NCI-H526 (cell line): ENCODE results near the gene SNCB.
A peak's percentile ranks its signal among the peaks of the same experiment; 100 is the strongest.

Experiments used
- DNase-seq, 2 experiments: peaks; one replicate each; lab custom pipeline; 2025; lab: John Stamatoyannopoulos, UW

SNCB gene

DNA sequence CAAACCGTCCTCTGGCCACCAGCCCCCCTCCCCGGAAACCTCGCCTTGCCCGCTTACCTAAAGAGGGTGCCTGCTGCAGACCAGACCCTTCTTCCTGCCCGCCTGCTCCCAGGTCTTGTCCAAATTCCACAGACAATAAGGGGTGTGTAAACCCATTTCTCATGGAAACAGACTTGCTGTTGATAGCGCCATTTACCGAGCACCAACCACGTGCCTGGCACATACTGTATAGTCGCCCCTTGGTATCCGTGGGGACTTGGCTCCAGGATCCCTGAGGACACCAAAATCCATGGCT, 56.1 kb downstream of the SNCB start:
- DNase-seq, result no peak

DNA sequence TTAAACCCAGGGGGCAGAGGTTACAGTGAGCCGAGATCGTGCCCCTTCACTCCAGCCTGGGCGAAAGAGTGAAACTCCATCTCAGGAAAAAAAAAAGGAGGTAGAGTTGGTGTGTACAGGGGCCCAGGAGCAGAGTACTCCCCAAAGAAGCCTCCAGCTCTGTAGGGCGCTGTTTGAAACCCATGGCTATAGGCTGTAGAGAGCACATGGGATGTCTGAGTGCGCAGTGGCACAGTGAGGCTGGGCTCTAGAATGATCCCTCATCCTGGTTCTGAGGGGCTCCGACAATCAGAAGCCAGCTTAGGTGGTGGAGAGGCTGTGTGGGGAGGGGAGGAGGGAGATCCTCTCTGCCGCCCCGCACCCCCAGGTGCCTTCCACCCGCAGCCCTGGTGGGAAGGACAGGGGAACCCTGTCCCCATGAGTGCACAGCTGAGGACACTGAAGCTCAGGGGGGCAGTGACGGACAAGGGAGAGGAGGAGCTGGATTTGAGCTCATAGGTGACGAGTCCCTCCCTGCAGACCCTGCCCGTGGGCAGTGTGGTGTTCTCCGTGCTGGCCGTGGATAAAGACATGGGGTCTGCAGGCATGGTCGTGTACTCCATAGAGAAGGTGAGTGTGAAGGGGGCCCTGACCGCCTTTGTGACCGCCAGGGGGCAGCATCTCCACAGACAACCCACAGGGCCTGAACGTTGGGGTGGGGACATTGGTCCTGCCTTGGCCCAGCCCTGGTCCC, 56.6 kb downstream of the SNCB start:
- peak; percentile 10 to 65 for DNase-seq
